Neural progenitor cell (in vitro differentiated cells): Measurements from ENCODE around the gene ZNF485.

Experiments used
- EZH2 ChIP-seq: fragments of 200-600 bp; sonication (generic); IDR thresholded peaks from 2 replicates; pipeline ENCODE4 v1.6.1; 2017; ENCODE audit warnings: antibody characterized with exemption, mild to moderate bottlenecking, moderate library complexity
- TF ChIP-seq, protein P1 (sequence below): fragments of 200-600 bp; sonication (generic); IDR thresholded peaks from 2 replicates; pipeline ENCODE4 v1.5.1; 2017; ENCODE audit warnings: antibody characterized with exemption, mild to moderate bottlenecking

DNA sequence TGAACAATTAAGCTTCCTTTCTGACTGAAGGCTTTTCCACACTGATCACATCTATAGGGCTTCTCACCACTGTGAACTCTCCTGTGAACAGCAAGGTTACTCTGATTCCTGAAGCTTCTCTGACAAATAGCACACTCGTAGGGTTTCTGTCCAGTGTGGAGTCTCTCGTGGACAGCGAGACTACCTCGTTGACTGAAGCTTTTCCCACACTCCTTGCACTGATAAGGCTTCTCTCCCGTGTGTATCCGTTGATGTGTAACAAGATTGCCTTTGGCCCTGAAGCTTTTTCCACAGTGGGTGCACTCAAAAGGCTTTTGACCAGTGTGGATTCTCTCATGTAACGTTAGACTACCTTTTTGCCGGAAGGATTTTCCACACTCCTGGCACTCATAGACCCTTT is 38.0 kb downstream of the ZNF485 start:
- TF ChIP-seq EZH2 = no peak
- TF ChIP-seq, protein P1, sequence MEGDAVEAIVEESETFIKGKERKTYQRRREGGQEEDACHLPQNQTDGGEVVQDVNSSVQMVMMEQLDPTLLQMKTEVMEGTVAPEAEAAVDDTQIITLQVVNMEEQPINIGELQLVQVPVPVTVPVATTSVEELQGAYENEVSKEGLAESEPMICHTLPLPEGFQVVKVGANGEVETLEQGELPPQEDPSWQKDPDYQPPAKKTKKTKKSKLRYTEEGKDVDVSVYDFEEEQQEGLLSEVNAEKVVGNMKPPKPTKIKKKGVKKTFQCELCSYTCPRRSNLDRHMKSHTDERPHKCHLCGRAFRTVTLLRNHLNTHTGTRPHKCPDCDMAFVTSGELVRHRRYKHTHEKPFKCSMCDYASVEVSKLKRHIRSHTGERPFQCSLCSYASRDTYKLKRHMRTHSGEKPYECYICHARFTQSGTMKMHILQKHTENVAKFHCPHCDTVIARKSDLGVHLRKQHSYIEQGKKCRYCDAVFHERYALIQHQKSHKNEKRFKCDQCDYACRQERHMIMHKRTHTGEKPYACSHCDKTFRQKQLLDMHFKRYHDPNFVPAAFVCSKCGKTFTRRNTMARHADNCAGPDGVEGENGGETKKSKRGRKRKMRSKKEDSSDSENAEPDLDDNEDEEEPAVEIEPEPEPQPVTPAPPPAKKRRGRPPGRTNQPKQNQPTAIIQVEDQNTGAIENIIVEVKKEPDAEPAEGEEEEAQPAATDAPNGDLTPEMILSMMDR = no peak
